GM23248 (cell line): ENCODE data around the gene MEIOC.

Source experiments
- EZH2 ChIP-seq: fragments of 200-600 bp; sonication (generic); IDR thresholded peaks from 2 replicates; pipeline ENCODE4 v1.6.1; 2018; ENCODE audit warnings: antibody characterized with exemption, mild to moderate bottlenecking; ENCODE audit not compliant: insufficient read depth, poor library complexity, severe bottlenecking
- EZH2phosphoT487 ChIP-seq: fragments of 200-600 bp; sonication (generic); IDR thresholded peaks from 2 replicates; pipeline ENCODE4 v1.6.1; 2018; ENCODE audit warnings: antibody characterized with exemption, moderate library complexity, mild to moderate bottlenecking, low read depth; ENCODE audit not compliant: insufficient read depth

- TF ChIP-seq EZH2phosphoT487 (no peak), EZH2 (no peak)
These were observed 19.7 kb upstream of the MEIOC start for GRCh38 chr17:44636562-44636961.
